ENCODE results near the gene SMPDL3B. TPM values are rescaled to one million over a fixed set of nuclear protein-coding genes. Genes with fewer than 3 reads are reported as not detected.

SMPDL3B gene
- total RNA-seq, 2 donors from 2014 or later: 2.0 to 7.7 TPM

- intact Hi-C loops (cut with DNase I): loop anchor here (5.0 kb wide), 1 partner anchor 123 kb away; no protein-coding TSS in a partner anchor
- H3K36me3 ChIP-seq: no peaks in the 10 kb centered on the region
- H3K4me3 ChIP-seq: no peak overlapping the region
- no peak for TF ChIP-seq POLR2A (IDR thresholded peaks at IDR 0.05)
- TF ChIP-seq POLR2AphosphoS5 (IDR thresholded peaks at IDR 0.05): no peak
- no peak for TF ChIP-seq CTCF (IDR thresholded peaks at IDR 0.05)
- H3K4me1 ChIP-seq (replicated peaks): no peaks in the 10 kb centered on the region
- no peak overlapping the region for H3K27ac ChIP-seq
- DNase-seq (ENCODE audit: low spot score): no peak
- WGBS: 20% methylated on average over 2 of the region's 2 CpGs
- no peaks in the 10 kb centered on the region for H3K9me3 ChIP-seq
- no peaks in the 10 kb centered on the region for H3K27me3 ChIP-seq (replicated peaks; ENCODE audit: insufficient read depth)
Observed at GRCh38 chr1:27979859-27980201, 45.0 kb downstream of the SMPDL3B start.

- H3K4me3 ChIP-seq: no peak overlapping the region
- no peak for DNase-seq (ENCODE audit: low spot score)
- H3K27ac ChIP-seq: no peak overlapping the region
- no peaks in the 10 kb centered on the region for H3K9me3 ChIP-seq
- no peaks in the 10 kb centered on the region for H3K27me3 ChIP-seq (replicated peaks; ENCODE audit: insufficient read depth)
- intact Hi-C loops (cut with DNase I): no loop called here
- no peaks in the 10 kb centered on the region for H3K4me1 ChIP-seq (replicated peaks)
- TF ChIP-seq CTCF (IDR thresholded peaks at IDR 0.05) (no peak), POLR2A (IDR thresholded peaks at IDR 0.05) (no peak), POLR2AphosphoS5 (IDR thresholded peaks at IDR 0.05) (no peak)
- no peaks in the 10 kb centered on the region for H3K36me3 ChIP-seq
- WGBS: 73% methylated on average over 1 of the region's 1 CpG
Observed at GRCh38 chr1:27980216-27980845, 45.5 kb downstream of the SMPDL3B start.

GRCh38 chr1:27981145-27981544 lies 46.3 kb downstream of the SMPDL3B start:
- H3K36me3 ChIP-seq: no peaks in the 10 kb centered on the region
- no peak overlapping the region for H3K4me3 ChIP-seq
- intact Hi-C loops (cut with DNase I): no loop called here
- TF ChIP-seq CTCF (IDR thresholded peaks at IDR 0.05) (no peak), POLR2A (IDR thresholded peaks at IDR 0.05) (no peak), POLR2AphosphoS5 (IDR thresholded peaks at IDR 0.05) (no peak)
- WGBS: 83% methylated on average over 3 of the region's 3 CpGs
- H3K27ac ChIP-seq: no peak overlapping the region
- H3K9me3 ChIP-seq: no peaks in the 10 kb centered on the region
- no peaks in the 10 kb centered on the region for H3K27me3 ChIP-seq (replicated peaks; ENCODE audit: insufficient read depth)
- DNase-seq (ENCODE audit: low spot score): no peak
- no peaks in the 10 kb centered on the region for H3K4me1 ChIP-seq (replicated peaks)

GRCh38 chr1:27990920-27991537 lies 56.2 kb downstream of the SMPDL3B start:
- Histone ChIP-seq H3K27me3 (replicated peaks; ENCODE audit: insufficient read depth) (no peaks in the 10 kb centered on the region), H3K4me3 (no peak overlapping the region), H3K4me1 (replicated peaks) (no peaks in the 10 kb centered on the region), H3K9me3 (no peaks in the 10 kb centered on the region), H3K36me3 (peaks cover 0 to 12% of the 10 kb centered on the region in 2 donors), H3K27ac (no peak overlapping the region)
- DNase-seq (ENCODE audit: low spot score): no peak
- 95% methylated on average over 3 of the region's 3 CpGs for WGBS
- TF ChIP-seq POLR2AphosphoS5 (IDR thresholded peaks at IDR 0.05): no peak
- TF ChIP-seq CTCF (IDR thresholded peaks at IDR 0.05): no peak
- no peak for TF ChIP-seq POLR2A (IDR thresholded peaks at IDR 0.05)
- intact Hi-C loops (cut with DNase I): no loop called here

- H3K36me3 ChIP-seq: peaks cover 0 to 12% of the 10 kb centered on the region in 2 donors
Observed at GRCh38 chr1:27992276-27992675, 57.5 kb downstream of the SMPDL3B start.

More at GRCh38 chr1:27992276-27992675, 57.5 kb downstream of the SMPDL3B start:
- intact Hi-C loops (cut with DNase I): no loop called here
- DNase-seq (ENCODE audit: low spot score): no peak
- H3K27me3 ChIP-seq (replicated peaks; ENCODE audit: insufficient read depth): no peaks in the 10 kb centered on the region
- TF ChIP-seq POLR2A (IDR thresholded peaks at IDR 0.05): no peak
- no peak for TF ChIP-seq POLR2AphosphoS5 (IDR thresholded peaks at IDR 0.05)
- no peak for TF ChIP-seq CTCF (IDR thresholded peaks at IDR 0.05)
- no peaks in the 10 kb centered on the region for H3K9me3 ChIP-seq
- no peaks in the 10 kb centered on the region for H3K4me1 ChIP-seq (replicated peaks)
- no peak overlapping the region for H3K27ac ChIP-seq
- WGBS: 84% methylated on average over 6 of the region's 6 CpGs
- no peak overlapping the region for H3K4me3 ChIP-seq

All from prostate gland (tissue), 2 donors.